Nephron (organoid): ENCODE data around the gene AFAP1.

Source experiments
- H3K27ac Mint-ChIP-seq, 3 experiments: 2 replicates each; pipeline ENCODE4 v1.8.0; 2020; ENCODE audit warnings: mixed read lengths in 3 of 3, mild to moderate bottlenecking in 2 of 3, moderate library complexity in 1 of 3
- H3K27me3 Mint-ChIP-seq: 2 replicates; pipeline ENCODE4 v1.8.0; 2021; ENCODE audit warnings: low read depth, mild to moderate bottlenecking, moderate library complexity, mixed read lengths
- H3K36me3 Mint-ChIP-seq: 2 replicates; pipeline ENCODE4 v1.8.0; 2020; ENCODE audit warnings: low read depth, mixed read lengths
- H3K4me1 Mint-ChIP-seq: 2 replicates; pipeline ENCODE4 v1.8.0; 2020; ENCODE audit warnings: mixed read lengths
- H3K4me3 Mint-ChIP-seq, 3 experiments: 2 replicates each; pipeline ENCODE4 v1.8.0; 2020; ENCODE audit warnings: mild to moderate bottlenecking in 3 of 3, mixed read lengths in 3 of 3, moderate library complexity in 2 of 3
- H3K9me3 Mint-ChIP-seq: 2 replicates; pipeline ENCODE4 v1.8.0; 2020; ENCODE audit warnings: mixed read lengths
- CTCF ChIP-seq, 3 experiments: fragments of 200-600 bp; sonication (generic); IDR thresholded peaks; one replicate each; pipeline ENCODE4 v1.5.0; 2021; ENCODE audit warnings: antibody characterized with exemption in 3 of 3; ENCODE audit not compliant: unreplicated experiment in 3 of 3

The AFAP1 gene

GRCh38 chr4:7799306-7799705, 140.4 kb downstream of the AFAP1 start:
- no peak overlapping the region for H3K4me3 Mint-ChIP-seq

GRCh38 chr4:7798178-7798995, 141.3 kb downstream of the AFAP1 start:
- Mint-ChIP-seq H3K4me1 (peaks cover 11% of the 10 kb centered on the region), H3K4me3 (no peak overlapping the region), H3K27me3 (no peaks in the 10 kb centered on the region), H3K9me3 (no peaks in the 10 kb centered on the region), H3K36me3 (peaks cover 53% of the 10 kb centered on the region), H3K27ac (no peak overlapping the region)
- no peak for TF ChIP-seq CTCF (IDR thresholded peaks at IDR 0.05; ENCODE audit: unreplicated experiment in 3 of 3)

More at GRCh38 chr4:7799306-7799705, 140.4 kb downstream of the AFAP1 start:
- Mint-ChIP-seq H3K27me3 (no peaks in the 10 kb centered on the region), H3K4me1 (peaks cover 16% of the 10 kb centered on the region), H3K27ac (no peak overlapping the region), H3K36me3 (peaks cover 50% of the 10 kb centered on the region), H3K9me3 (no peaks in the 10 kb centered on the region)
- TF ChIP-seq CTCF (IDR thresholded peaks at IDR 0.05; ENCODE audit: unreplicated experiment in 3 of 3): no peak

GRCh38 chr4:7797330-7797729, 142.3 kb downstream of the AFAP1 start:
- H3K27me3 Mint-ChIP-seq: no peaks in the 10 kb centered on the region
- H3K4me3 Mint-ChIP-seq: no peak overlapping the region

GRCh38 chr4:7795983-7796382, 143.7 kb downstream of the AFAP1 start:
- Mint-ChIP-seq H3K27ac (no peak overlapping the region), H3K9me3 (no peaks in the 10 kb centered on the region), H3K4me1 (peaks cover 2% of the 10 kb centered on the region), H3K36me3 (peaks cover 64% of the 10 kb centered on the region), H3K27me3 (no peaks in the 10 kb centered on the region), H3K4me3 (no peak overlapping the region)
- TF ChIP-seq CTCF (IDR thresholded peaks at IDR 0.05; ENCODE audit: unreplicated experiment in 3 of 3): no peak

More at GRCh38 chr4:7797330-7797729, 142.3 kb downstream of the AFAP1 start:
- TF ChIP-seq CTCF (IDR thresholded peaks at IDR 0.05; ENCODE audit: unreplicated experiment in 3 of 3): no peak
- H3K4me1 Mint-ChIP-seq: peaks cover 5% of the 10 kb centered on the region
- no peak overlapping the region for H3K27ac Mint-ChIP-seq
- H3K36me3 Mint-ChIP-seq: peaks cover 59% of the 10 kb centered on the region
- no peaks in the 10 kb centered on the region for H3K9me3 Mint-ChIP-seq

- no peak overlapping the region for H3K27ac Mint-ChIP-seq
- no peaks in the 10 kb centered on the region for H3K9me3 Mint-ChIP-seq
- no peak overlapping the region for H3K4me3 Mint-ChIP-seq
- TF ChIP-seq CTCF (IDR thresholded peaks at IDR 0.05; ENCODE audit: unreplicated experiment in 3 of 3): no peak
- peaks cover 41% of the 10 kb centered on the region for H3K36me3 Mint-ChIP-seq
- H3K4me1 Mint-ChIP-seq: peaks cover 10% of the 10 kb centered on the region
- no peaks in the 10 kb centered on the region for H3K27me3 Mint-ChIP-seq
Measured at GRCh38 chr4:7793186-7793585, 146.5 kb downstream of the AFAP1 start.

- no peak overlapping the region for H3K4me3 Mint-ChIP-seq
- H3K9me3 Mint-ChIP-seq: no peaks in the 10 kb centered on the region
- H3K27ac Mint-ChIP-seq: no peak overlapping the region
- no peak for TF ChIP-seq CTCF (IDR thresholded peaks at IDR 0.05; ENCODE audit: unreplicated experiment in 3 of 3)
- peaks cover 37% of the 10 kb centered on the region for H3K36me3 Mint-ChIP-seq
- peaks cover 10% of the 10 kb centered on the region for H3K4me1 Mint-ChIP-seq
- H3K27me3 Mint-ChIP-seq: no peaks in the 10 kb centered on the region
Measured at GRCh38 chr4:7792616-7793015, 147.0 kb downstream of the AFAP1 start.
